ENCODE results near the gene ARID3C. TPM values are rescaled to one million over a fixed set of nuclear protein-coding genes. Genes with fewer than 3 reads are reported as not detected.

The ARID3C gene
- polyA plus RNA-seq, 1 of the 3 experiments (the other 2 are of a cell fraction): 0.08 TPM

DNA sequence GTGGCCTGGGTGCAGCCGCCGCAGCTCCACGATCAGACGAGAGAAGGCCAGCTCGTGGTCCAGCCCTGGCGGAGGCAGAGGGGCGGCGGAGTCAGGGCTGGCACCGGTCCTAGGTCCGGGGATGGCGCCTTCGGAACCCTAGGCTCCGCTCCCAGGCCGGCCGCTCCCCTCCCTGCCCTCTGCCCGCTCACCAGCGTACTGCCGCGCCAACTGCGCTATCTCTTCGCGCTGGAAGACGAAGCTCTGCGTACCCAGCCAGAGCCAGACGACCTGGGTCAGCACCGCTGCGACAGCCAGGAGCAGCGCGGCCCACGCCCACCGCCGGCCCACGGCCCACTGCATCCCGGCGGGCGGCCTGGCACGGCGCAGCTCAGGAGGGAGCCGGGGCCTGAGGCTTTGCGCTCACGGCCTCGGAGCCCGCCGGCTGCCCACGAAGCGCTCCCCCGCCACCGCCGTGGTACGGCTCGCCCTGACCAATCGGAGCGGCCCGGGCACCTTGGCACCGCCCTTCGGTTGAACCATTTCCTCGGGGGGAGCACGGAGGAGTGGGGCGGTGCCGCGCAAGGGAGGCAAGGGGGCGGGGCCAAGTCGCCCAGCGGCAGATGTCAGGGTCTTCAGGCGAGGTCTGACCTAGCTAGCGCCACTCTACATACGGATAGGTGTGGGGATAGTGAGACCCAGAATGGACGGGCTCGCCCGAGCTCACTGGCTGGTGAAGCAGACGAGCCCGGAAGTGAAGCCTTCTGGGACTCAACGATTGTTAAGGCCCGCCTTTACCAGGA is 8.7 kb upstream of the ARID3C start, which contains the start of gene SIGMAR1:
TSS of gene SIGMAR1 (minus strand) at position 432 of the 782 bp plus-strand sequence. CDS start at position 342, 90 bp downstream.
- DNase-seq: peak; percentile 98
- CTCF ChIA-PET: interaction anchor here (0.6 to 12.3 kb wide), 11 partner anchors 12 to 262 kb away, joined by 3 to 256 read pairs (median 7); partner anchors contain the start of genes GALT, IL11RA and RPP25L
- peak; percentile 16 for TF ChIP-seq CHD2 (IDR thresholded peaks at IDR 0.05; ENCODE audit: low read length, partially characterized antibody)
- TF ChIP-seq NRF1 (IDR thresholded peaks at IDR 0.05; ENCODE audit: low read depth, low read length): no peak
- TF ChIP-seq GABPA (IDR thresholded peaks at IDR 0.05; ENCODE audit: low read depth): peak; percentile 48; the same call in 1 of the 2 replicates
- no peak for TF ChIP-seq EZH2phosphoT487 (IDR thresholded peaks at IDR 0.05; ENCODE audit: borderline replicate concordance, low read depth)
- TF ChIP-seq SMC3 (IDR thresholded peaks at IDR 0.05; ENCODE audit: low read depth, low read length): no peak
- TF ChIP-seq MXI1 (IDR thresholded peaks at IDR 0.05; ENCODE audit: low read depth, low read length): peak; percentile 37
- TF ChIP-seq, protein P1, sequence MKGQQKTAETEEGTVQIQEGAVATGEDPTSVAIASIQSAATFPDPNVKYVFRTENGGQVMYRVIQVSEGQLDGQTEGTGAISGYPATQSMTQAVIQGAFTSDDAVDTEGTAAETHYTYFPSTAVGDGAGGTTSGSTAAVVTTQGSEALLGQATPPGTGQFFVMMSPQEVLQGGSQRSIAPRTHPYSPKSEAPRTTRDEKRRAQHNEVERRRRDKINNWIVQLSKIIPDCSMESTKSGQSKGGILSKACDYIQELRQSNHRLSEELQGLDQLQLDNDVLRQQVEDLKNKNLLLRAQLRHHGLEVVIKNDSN (IDR thresholded peaks at IDR 0.05; ENCODE audit: borderline replicate concordance, low read depth): 0 out of 2 replicates have a peak, but pooled peaks have one; percentile 56
- TF ChIP-seq, protein P2, sequence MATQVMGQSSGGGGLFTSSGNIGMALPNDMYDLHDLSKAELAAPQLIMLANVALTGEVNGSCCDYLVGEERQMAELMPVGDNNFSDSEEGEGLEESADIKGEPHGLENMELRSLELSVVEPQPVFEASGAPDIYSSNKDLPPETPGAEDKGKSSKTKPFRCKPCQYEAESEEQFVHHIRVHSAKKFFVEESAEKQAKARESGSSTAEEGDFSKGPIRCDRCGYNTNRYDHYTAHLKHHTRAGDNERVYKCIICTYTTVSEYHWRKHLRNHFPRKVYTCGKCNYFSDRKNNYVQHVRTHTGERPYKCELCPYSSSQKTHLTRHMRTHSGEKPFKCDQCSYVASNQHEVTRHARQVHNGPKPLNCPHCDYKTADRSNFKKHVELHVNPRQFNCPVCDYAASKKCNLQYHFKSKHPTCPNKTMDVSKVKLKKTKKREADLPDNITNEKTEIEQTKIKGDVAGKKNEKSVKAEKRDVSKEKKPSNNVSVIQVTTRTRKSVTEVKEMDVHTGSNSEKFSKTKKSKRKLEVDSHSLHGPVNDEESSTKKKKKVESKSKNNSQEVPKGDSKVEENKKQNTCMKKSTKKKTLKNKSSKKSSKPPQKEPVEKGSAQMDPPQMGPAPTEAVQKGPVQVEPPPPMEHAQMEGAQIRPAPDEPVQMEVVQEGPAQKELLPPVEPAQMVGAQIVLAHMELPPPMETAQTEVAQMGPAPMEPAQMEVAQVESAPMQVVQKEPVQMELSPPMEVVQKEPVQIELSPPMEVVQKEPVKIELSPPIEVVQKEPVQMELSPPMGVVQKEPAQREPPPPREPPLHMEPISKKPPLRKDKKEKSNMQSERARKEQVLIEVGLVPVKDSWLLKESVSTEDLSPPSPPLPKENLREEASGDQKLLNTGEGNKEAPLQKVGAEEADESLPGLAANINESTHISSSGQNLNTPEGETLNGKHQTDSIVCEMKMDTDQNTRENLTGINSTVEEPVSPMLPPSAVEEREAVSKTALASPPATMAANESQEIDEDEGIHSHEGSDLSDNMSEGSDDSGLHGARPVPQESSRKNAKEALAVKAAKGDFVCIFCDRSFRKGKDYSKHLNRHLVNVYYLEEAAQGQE (IDR thresholded peaks at IDR 0.05; ENCODE audit: low read depth, low read length): no peak
- no peak for TF ChIP-seq FOXJ3 (CRISPR knock-in tag; IDR thresholded peaks at IDR 0.05)
- TF ChIP-seq, protein P3, sequence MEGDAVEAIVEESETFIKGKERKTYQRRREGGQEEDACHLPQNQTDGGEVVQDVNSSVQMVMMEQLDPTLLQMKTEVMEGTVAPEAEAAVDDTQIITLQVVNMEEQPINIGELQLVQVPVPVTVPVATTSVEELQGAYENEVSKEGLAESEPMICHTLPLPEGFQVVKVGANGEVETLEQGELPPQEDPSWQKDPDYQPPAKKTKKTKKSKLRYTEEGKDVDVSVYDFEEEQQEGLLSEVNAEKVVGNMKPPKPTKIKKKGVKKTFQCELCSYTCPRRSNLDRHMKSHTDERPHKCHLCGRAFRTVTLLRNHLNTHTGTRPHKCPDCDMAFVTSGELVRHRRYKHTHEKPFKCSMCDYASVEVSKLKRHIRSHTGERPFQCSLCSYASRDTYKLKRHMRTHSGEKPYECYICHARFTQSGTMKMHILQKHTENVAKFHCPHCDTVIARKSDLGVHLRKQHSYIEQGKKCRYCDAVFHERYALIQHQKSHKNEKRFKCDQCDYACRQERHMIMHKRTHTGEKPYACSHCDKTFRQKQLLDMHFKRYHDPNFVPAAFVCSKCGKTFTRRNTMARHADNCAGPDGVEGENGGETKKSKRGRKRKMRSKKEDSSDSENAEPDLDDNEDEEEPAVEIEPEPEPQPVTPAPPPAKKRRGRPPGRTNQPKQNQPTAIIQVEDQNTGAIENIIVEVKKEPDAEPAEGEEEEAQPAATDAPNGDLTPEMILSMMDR (IDR thresholded peaks at IDR 0.05): no peak
- TF ChIP-seq RCOR1 (IDR thresholded peaks at IDR 0.05; ENCODE audit: low read length): no peak
- TF ChIP-seq ELF1 (IDR thresholded peaks at IDR 0.05): peak; percentile 76
- no peak for TF ChIP-seq TEAD4 (IDR thresholded peaks at IDR 0.05; ENCODE audit: borderline replicate concordance, insufficient read depth)
- TF ChIP-seq, protein P4, sequence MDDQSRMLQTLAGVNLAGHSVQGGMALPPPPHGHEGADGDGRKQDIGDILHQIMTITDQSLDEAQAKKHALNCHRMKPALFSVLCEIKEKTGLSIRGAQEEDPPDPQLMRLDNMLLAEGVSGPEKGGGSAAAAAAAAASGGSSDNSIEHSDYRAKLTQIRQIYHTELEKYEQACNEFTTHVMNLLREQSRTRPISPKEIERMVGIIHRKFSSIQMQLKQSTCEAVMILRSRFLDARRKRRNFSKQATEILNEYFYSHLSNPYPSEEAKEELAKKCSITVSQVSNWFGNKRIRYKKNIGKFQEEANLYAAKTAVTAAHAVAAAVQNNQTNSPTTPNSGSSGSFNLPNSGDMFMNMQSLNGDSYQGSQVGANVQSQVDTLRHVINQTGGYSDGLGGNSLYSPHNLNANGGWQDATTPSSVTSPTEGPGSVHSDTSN (IDR thresholded peaks at IDR 0.05): peak; percentile 12; the same call in 1 of the 2 replicates
- TF ChIP-seq, protein P5, sequence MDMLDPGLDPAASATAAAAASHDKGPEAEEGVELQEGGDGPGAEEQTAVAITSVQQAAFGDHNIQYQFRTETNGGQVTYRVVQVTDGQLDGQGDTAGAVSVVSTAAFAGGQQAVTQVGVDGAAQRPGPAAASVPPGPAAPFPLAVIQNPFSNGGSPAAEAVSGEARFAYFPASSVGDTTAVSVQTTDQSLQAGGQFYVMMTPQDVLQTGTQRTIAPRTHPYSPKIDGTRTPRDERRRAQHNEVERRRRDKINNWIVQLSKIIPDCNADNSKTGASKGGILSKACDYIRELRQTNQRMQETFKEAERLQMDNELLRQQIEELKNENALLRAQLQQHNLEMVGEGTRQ (IDR thresholded peaks at IDR 0.05; ENCODE audit: borderline replicate concordance, low read depth, low read length): no peak
- TF ChIP-seq, protein P6, sequence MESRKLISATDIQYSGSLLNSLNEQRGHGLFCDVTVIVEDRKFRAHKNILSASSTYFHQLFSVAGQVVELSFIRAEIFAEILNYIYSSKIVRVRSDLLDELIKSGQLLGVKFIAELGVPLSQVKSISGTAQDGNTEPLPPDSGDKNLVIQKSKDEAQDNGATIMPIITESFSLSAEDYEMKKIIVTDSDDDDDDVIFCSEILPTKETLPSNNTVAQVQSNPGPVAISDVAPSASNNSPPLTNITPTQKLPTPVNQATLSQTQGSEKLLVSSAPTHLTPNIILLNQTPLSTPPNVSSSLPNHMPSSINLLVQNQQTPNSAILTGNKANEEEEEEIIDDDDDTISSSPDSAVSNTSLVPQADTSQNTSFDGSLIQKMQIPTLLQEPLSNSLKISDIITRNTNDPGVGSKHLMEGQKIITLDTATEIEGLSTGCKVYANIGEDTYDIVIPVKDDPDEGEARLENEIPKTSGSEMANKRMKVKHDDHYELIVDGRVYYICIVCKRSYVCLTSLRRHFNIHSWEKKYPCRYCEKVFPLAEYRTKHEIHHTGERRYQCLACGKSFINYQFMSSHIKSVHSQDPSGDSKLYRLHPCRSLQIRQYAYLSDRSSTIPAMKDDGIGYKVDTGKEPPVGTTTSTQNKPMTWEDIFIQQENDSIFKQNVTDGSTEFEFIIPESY (IDR thresholded peaks at IDR 0.05; ENCODE audit: borderline replicate concordance, low read depth): no peak
- TF ChIP-seq FOXM1 (IDR thresholded peaks at IDR 0.05; ENCODE audit: low read depth): no peak
- TF ChIP-seq RXRA (IDR thresholded peaks at IDR 0.05; ENCODE audit: borderline replicate concordance, low read depth): no peak
- TF ChIP-seq, protein P7, sequence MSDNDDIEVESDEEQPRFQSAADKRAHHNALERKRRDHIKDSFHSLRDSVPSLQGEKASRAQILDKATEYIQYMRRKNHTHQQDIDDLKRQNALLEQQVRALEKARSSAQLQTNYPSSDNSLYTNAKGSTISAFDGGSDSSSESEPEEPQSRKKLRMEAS (IDR thresholded peaks at IDR 0.05; ENCODE audit: low read depth): peak; percentile 32; the same call in 1 of the 2 replicates
- no peak for TF ChIP-seq SIN3A (IDR thresholded peaks at IDR 0.05; ENCODE audit: borderline replicate concordance, low read depth, low read length)

More for the DNA sequence above, 8.7 kb upstream of the ARID3C start, which contains the start of gene SIGMAR1:
- peak within 1 kb of the TSS; percentile 67 for H3K9ac ChIP-seq
- POLR2A ChIA-PET: interaction anchor here (0.6 to 2.3 kb wide), 11 partner anchors 8 to 586 kb away, joined by 3 to 22 read pairs (median 7); partner anchors contain the start of genes ARID3C, DCTN3, GALT and RPP25L
- no peaks in the 10 kb centered on the region for H3F3A ChIP-seq (replicated peaks; ENCODE audit: insufficient read depth)
- H3K4me2 ChIP-seq: peak within 1 kb of the TSS; percentile 98
- 0% methylated on average over 4 of the region's 74 CpGs for WGBS (ENCODE audit: low lambda C conversion rate)
- no peaks in the 10 kb centered on the region for H3K27me3 ChIP-seq (ENCODE audit: insufficient read depth)
- peak within 1 kb of the TSS; percentile 66 to 69 for H3K4me3 ChIP-seq (ENCODE audit: low read depth in 2 of 2, low read length in 1 of 2)
- peak within 1 kb of the TSS; percentile 90 for H2AFZ ChIP-seq (ENCODE audit: low read depth)
- H3K27ac ChIP-seq (ENCODE audit: low read depth in 2 of 2, low read length in 1 of 2): peak within 1 kb of the TSS; percentile 32 to 72; a peak in 3 of 4 replicates
- peaks cover 22% of the 10 kb centered on the region for H3K79me2 ChIP-seq (ENCODE audit: insufficient read depth)
- H3K9me2 ChIP-seq: no peaks in the 10 kb centered on the region
- peaks cover 4 to 20% of the 10 kb centered on the region in 2 experiments; a peak in 1 of 4 replicates for H3K4me1 ChIP-seq (ENCODE audit: control insufficient read depth in 1 of 2, insufficient read depth in 2 of 2, low read depth in 1 of 2, low read length in 1 of 2)
- H4K20me1 ChIP-seq (ENCODE audit: insufficient read depth): 0 out of 2 replicates have a peak, but pooled peaks cover 3% of the 10 kb centered on the region
- H3K9me3 ChIP-seq: no peaks in the 10 kb centered on the region
- H3K36me3 ChIP-seq (replicated peaks in 1 of 2; ENCODE audit: control insufficient read depth in 1 of 2, insufficient read depth in 2 of 2, low read length in 1 of 2): peaks cover 0 to 5% of the 10 kb centered on the region in 2 experiments
